Measurements from ENCODE around the gene SIT1.

Gene SIT1

DNA sequence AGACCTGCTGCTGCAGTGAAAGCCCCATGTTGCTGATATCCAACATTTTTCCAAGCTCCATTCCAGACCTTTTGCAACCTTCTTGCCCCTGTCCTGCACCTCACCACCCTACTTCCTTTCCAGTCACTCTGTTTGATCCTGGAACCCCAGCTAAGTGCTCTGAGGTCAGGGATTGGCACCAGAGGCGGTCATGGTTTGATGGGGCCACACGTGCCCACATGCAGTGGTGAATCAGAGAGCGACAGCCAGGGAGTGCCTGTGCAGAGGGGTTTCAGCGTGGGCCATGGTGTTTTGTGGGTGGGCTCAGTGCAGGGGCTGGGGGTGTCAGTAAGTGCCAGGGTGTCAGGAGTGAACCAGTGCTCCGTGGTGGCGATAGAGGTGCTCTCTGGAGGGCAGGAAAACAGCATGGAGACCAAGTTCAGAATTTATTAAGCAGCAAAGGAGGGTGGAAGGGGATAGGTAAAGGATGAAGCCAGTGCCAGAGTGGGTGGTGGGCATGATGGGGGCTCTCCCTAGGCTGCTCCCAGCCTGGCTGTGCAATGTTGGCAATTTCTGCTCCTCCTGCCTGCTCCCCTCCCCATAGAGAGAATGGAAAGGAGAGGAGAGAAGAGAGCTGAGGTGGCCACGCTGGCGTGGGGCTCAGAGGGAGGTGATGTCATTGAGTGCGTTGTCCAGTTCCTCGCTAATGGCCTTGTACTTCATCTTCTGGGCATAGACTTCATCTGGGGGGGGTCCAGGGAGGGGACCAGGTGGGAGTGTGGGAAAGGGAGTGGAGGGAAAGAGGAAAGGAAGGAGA is 32.0 kb upstream of the SIT1 start:
- no peak for DNase-seq (ENCODE audit: low read depth, low spot score)

DNA sequence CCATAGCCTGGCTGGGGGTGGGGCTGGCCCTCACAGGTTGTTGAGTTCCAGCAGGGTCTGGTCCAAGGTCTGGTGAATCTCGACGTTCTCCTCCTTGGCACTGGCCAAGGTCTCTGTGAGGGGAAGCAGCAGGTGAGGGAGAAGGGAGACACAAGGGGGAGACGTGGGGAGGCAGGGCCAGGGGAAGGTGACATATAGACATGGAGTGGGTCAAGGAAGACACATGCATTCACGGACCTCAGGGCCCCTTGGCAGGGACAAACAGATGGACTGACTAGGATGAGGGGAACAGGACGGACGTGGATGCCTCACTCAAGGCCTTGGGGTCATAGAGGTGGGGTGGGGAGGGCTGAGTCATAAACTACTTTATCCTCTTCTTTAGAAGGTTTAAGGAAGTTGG is 31.3 kb upstream of the SIT1 start:
- DNase-seq (ENCODE audit: low read depth, low spot score), result no peak

DNA sequence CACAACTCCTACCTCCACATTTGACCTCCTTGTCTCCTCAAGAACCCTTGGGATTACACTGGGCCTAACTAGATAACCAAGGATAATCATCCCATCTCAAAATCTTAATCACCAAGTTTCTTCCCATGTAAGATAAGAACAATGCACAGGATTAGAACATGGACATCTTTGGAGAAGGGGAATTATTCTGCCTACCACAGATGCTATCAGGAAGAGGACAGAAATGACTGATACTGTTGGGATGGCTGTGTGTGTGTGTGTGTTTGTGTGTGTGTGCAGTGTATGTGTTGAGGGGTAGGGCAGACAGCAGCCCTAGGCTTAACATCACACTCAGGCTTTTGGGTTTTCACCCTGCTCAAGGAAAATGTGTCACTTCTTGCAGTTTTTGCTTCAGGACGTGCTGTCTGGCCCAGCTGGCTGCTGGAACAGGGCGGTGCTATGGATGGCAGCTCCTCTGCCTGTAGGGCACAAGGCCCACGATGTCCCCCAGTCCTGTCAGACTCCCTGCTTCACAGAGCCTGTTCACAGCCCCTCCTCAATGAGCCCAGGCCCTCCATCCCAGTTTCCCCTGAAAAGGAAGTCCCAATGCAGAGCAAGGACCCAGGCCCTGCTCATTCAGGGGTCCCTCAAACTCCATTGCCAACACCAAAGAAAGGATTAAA is 30.7 kb upstream of the SIT1 start:
- no peak for DNase-seq (ENCODE audit: low read depth, low spot score)

DNA sequence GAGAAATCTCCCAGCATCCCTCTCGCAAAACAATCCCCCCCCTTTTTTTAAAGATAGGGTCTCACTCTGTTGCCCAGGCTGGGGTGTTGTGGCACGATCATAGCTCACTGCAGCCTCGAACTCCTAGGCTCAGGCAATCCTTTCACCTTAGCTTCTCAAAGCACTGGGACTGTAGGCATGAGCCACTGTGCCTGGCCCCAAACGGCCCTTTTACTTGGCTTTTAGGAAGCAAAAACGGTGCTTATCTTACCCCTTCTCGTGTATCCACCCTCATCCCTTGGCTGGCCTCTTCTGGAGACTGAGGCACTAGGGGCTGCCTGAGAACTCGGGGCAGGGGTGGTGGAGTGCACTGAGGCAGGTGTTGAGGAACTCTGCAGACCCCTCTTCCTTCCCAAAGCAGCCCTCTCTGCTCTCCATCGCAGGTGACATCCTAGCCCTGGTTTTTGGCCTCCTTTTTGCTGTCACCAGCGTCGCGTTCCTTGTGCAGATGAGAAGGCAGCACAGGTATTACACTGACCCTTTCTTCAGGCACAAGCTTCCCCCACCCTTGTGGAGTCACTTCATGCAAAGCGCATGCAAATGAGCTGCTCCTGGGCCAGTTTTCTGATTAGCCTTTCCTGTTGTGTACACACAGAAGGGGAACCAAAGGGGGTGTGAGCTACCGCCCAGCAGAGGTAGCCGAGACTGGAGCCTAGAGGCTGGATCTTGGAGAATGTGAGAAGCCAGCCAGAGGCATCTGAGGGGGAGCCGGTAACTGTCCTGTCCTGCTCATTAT is 29.8 kb upstream of the SIT1 start:
- peak; percentile 88 for DNase-seq (ENCODE audit: low read depth, low spot score)

DNA sequence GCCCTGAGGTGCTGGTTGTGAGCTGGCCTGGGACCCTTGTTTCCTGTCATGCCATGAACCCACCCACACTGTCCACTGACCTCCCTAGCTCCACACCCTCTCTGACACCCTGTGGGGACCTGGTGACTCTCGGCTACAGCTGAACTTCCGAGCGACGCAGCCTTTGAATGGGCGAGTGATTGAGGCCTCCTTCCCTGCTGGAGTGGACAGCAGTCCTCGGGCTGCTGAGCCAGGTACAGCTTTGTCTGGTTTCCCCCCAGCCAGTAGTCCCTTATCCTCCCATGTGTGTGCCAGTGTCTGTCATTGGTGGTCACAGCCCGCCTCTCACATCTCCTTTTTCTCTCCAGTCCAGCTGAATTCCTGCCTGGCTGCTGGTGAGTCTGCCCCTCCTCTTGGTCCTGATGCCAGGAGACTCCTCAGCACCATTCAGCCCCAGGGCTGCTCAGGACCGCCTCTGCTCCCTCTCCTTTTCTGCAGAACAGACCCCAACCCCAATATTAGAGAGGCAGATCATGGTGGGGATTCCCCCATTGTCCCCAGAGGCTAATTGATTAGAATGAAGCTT is 29.1 kb upstream of the SIT1 start:
- no peak for DNase-seq (ENCODE audit: low read depth, low spot score)

DNA sequence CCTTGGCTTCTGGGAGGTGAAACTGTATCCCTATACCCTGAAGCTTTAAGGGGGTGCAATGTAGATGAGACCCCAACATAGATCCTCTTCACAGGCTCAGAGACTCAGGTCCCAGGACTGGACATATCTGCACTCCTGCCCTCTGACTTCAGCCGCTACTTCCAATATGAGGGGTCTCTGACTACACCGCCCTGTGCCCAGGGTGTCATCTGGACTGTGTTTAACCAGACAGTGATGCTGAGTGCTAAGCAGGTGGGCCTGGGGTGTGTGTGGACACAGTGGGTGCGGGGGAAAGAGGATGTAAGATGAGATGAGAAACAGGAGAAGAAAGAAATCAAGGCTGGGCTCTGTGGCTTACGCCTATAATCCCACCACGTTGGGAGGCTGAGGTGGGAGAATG is 28.4 kb upstream of the SIT1 start:
- no peak for DNase-seq (ENCODE audit: low read depth, low spot score)

DNA sequence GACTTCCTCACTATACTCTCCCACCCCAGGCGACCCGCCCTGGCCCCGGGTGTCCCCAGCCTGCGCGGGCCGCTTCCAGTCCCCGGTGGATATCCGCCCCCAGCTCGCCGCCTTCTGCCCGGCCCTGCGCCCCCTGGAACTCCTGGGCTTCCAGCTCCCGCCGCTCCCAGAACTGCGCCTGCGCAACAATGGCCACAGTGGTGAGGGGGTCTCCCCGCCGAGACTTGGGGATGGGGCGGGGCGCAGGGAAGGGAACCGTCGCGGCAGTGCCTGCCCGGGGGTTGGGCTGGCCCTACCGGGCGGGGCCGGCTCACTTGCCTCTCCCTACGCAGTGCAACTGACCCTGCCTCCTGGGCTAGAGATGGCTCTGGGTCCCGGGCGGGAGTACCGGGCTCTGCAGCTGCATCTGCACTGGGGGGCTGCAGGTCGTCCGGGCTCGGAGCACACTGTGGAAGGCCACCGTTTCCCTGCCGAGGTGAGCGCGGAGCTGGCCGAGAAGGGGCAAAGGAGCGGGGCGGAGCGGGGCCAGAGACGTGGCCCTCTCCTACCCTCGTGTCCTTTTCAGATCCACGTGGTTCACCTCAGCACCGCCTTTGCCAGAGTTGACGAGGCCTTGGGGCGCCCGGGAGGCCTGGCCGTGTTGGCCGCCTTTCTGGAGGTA is 25.1 kb upstream of the SIT1 start:
- peak; percentile 74 for DNase-seq (ENCODE audit: low read depth, low spot score)

DNA sequence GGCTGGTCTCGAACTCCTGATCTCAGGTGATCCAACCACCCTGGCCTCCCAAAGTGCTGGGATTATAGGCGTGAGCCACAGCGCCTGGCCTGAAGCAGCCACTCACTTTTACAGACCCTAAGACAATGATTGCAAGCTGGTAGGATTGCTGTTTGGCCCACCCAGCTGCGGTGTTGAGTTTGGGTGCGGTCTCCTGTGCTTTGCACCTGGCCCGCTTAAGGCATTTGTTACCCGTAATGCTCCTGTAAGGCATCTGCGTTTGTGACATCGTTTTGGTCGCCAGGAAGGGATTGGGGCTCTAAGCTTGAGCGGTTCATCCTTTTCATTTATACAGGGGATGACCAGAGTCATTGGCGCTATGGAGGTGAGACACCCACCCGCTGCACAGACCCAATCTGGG is 24.5 kb upstream of the SIT1 start:
- peak; percentile 50 for DNase-seq (ENCODE audit: low read depth, low spot score)

DNA sequence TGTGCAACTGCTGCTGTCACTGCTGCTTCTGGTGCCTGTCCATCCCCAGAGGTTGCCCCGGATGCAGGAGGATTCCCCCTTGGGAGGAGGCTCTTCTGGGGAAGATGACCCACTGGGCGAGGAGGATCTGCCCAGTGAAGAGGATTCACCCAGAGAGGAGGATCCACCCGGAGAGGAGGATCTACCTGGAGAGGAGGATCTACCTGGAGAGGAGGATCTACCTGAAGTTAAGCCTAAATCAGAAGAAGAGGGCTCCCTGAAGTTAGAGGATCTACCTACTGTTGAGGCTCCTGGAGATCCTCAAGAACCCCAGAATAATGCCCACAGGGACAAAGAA is 23.3 kb upstream of the SIT1 start:
- no peak for DNase-seq (ENCODE audit: low read depth, low spot score)

DNA sequence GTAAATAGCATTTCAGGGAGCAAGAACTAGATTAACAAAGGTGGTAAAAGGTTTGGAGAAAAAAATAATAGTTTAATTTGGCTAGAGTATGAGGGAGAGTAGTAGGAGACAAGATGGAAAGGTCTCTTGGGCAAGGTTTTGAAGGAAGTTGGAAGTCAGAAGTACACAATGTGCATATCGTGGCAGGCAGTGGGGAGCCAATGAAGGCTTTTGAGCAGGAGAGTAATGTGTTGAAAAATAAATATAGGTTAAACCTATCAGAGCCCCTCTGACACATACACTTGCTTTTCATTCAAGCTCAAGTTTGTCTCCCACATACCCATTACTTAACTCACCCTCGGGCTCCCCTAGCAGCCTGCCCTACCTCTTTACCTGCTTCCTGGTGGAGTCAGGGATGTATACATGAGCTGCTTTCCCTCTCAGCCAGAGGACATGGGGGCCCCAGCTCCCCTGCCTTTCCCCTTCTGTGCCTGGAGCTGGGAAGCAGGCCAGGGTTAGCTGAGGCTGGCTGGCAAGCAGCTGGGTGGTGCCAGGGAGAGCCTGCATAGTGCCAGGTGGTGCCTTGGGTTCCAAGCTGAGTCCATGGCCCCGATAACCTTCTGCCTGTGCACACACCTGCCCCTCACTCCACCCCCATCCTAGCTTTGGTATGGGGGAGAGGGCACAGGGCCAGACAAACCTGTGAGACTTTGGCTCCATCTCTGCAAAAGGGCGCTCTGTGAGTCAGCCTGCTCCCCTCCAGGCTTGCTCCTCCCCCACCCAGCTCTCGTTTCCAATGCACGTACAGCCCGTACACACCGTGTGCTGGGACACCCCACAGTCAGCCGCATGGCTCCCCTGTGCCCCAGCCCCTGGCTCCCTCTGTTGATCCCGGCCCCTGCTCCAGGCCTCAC is 22.6 kb upstream of the SIT1 start, which contains the start of gene CA9:
Gene CA9 (plus strand): TSS at position 797 of the 893 bp plus-strand sequence. CDS start 32 bp downstream, at position 829.
- no peak for DNase-seq (ENCODE audit: low read depth, low spot score)

DNA sequence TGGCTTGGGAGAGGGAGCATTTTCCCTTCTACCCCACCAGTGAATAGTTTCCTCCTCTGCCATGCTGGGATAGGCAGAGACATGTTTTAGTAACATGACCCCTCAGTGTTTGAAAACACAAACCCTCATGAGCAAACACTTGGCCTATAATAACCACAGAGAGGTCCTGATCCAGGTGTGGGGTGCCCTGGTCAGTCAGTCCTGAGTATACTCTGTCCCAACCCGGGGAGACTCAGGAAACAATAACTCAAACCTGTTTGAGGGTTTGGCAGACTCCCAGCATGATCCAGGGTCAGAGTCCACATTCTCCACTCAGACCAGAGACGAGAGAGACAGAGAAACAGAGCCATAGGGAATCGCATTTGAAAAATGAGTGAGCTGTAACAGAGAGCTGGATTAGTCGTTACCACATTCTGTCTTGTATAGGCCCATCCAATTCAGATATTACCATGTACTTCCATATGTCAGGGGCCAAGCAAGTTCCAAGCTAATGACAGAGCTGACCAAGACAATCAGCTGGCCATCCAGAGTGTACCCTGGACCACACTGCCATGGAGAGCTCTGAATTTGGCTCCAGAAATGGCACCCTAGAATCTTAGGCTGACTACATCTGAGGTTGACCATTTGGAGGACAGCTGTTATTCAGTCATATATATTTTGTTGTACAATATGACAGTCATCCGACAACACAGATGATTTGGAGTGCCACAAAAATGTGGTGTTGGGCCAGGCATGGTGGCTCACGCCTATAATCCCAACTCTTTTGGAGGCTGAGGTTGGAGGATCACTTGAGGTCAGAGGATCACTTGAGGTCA is 18.8 kb upstream of the SIT1 start:
- no peak for DNase-seq (ENCODE audit: low read depth, low spot score)

DNA sequence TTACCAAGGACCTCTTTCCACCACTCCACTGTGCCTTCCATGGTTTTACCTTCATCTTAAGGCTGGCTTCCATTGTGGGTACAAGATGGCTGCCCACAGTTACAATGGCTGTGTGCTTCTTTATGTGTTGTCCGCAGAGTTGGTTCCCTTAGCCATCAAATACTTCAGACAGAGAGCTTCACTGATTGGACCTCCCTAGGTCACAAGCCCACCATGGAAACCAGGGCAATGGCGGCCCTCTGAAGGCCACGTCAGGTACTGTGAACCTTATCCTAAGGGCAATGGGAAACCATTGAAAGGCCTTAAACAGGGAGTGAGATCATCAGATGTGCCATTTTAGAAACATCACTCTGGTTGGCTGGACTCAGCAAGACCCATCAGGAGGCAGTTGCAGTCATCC is 17.2 kb upstream of the SIT1 start:
- DNase-seq (ENCODE audit: low read depth, low spot score), result no peak

DNA sequence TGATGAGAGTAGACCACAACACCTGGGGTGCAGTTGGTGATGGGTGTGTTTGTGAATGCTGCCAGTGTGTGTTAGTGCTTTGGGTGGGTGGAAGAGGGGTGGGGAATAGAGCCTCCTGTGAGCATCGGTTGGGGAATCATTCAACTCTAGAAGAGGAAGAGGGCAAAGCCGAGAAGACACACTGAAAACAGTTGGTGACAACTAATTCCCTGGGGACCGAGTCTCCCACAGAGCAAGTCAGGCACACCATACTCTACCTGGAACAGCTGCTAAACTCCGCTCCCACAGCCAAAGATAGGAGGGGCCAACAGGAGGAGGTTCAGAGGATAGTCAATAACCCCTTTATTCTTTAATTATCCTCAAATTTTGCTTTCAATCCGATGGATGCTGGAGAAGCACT is 15.8 kb upstream of the SIT1 start:
- no peak for DNase-seq (ENCODE audit: low read depth, low spot score)

DNA sequence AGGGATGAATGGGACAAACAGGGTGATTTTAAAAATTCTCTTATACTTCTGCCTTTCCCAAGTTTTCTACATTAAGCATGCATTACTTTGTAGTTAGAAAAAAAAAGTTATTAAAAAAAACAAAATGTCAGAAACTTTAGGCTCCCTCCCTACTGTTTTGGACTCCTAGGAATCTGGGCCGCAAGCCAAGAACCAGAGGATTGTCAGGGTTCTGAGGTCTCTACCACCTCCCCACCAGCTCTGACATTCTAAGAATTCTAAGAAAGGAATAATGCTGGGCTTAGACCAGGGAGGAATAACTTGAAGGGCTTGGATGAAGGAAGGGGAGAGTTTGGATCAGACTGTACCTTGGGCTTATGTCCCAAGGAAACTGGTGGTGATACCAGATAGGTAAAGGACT is 15.3 kb upstream of the SIT1 start:
- DNase-seq (ENCODE audit: low read depth, low spot score), result no peak

DNA sequence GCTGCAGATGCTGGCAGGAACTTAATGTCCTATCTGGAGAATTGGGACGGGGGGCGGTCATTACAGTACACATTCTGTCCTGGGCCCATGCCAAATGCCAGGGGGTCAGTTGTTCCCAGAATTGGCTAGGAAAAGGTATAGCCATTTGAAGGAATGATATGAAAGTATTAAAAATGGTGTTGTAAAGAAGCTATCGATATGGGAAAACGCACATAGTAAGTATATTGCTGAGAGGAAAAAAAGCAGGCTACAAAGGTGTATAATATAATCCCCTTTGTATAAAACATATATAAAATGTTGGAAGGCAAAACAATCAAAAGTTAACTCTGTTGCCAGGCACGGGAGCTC is 14.7 kb upstream of the SIT1 start:
- DNase-seq (ENCODE audit: low read depth, low spot score), result no peak

DNA sequence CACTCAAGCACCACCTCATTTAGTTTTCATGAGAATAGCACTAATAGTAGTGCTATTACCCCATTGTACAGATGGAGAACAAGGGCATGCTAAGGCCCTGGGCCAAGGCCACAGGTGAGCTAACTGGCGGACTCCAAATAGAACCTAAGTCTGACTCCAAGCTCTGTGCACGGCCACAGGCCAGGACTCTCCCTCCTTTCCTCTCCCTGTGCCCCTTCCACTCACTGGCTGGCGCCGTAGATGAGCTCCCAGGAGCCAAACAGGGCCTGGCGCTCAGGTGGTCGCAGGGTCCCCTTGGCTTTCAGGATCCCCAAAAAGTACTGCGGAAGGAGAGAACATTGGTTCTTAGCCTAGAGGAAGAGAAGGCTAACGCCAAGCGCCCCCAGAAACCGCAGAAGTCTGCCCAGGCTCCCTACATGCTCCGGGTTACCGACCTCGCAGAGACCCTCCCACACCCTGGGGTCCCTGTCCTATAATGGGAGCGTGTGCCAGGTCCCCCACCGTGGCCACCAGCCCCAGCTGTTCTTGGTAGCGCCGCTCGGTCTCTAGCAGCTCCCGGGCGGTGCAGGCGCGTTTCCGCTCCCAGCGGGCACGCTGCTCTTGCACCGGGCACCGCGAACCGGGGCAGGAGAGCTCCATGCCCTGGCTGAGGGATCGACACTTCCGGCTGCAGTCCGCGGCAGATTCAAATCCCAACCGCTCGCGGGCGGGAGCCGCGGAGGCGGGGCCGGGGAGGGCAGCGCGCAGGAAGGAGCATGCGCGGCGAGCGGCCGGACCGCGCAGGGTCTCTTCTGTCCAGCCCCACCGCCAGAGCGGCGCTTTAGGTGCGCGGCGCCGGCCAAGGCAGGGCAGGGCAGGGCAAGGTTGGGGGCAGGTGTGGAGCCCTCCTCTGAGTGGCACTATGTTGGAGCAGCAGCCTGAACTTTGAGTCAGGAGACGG is 14.1 kb upstream of the SIT1 start, which contains the start of gene ARHGEF39:
Gene ARHGEF39 (minus strand): TSS at position 665 of the 940 bp plus-strand sequence. CDS start 26 bp downstream, at position 639.
- peak; percentile 96 for DNase-seq (ENCODE audit: low read depth, low spot score)

DNA sequence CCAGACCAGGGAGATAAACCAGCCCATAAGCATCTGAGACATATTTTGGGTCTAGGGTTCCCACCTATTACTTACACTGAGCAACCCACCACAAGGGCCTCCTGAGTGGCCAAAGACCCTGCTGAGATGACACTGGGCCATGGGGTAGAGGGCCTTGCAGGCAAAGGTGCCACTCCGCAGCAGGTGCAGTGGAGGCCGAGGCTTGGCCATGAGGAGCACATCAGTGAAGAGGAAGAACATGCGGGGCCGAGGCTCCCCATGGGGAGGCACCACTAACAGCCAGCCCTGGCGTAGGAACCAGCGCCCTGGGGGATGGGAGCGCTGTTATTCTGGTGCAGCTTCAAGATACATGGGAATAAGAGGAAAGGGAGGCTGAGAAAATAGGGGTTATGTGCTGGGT is 11.7 kb upstream of the SIT1 start:
- no peak for DNase-seq (ENCODE audit: low read depth, low spot score)

DNA sequence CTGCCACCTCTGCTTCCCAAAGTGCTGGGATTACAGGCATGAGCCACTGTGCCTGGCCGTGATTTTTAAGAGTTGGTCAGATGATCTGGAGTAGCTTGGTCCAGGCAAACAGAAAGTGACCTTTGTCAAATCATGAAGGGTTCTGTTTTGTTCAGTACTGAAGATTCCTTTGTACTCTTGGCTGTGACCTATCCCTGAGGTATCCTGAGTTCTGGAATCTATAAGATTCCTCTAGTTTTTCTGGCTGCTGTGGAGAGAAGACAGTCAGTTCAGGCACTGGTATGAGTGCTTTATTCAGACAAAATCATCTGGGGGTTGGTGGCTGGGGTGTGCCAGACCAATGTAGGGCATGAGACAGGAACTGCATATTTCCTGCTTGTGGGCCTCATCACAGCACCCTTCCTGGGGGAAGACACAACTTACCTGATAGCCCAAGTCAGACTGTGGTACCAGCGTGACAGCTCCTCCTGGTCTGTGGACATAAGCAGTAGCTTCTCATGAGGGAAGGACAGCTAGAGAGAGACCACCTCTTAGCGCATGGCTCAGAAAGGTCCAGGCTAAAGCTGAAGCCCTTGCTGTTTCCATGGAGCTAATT is 11.1 kb upstream of the SIT1 start:
- no peak for DNase-seq (ENCODE audit: low read depth, low spot score)

All from ELF-1 (cell line).